Fibroblast of skin of back (primary cell): ENCODE measurements around the gene ZNF141. TPM values are rescaled to one million over a fixed set of nuclear protein-coding genes. Genes with fewer than 3 reads are reported as not detected.
"Not testable (repeated sequence)": the region's sequence is repeated elsewhere in the genome, so short reads cannot be mapped to it uniquely, and the experiment has no call there.

Source experiments
- DNase-seq: peaks from one replicate; pipeline ENCODE4 v3.0.0-alpha.2; 2013
- polyA plus RNA-seq, 2 experiments: library from polyadenylated mRNA; unstranded; fragments of 120-200 nt; gene quantifications; one replicate each; pipeline ENCODE4 v1.2.1, GENCODE V29; 2013; ENCODE audit not compliant: insufficient read length in 2 of 2

ZNF141 gene
- 2.6 TPM for polyA plus RNA-seq (2013, experiment 1 of 2; ENCODE audit: insufficient read length)
- 2.8 TPM for polyA plus RNA-seq (2013, experiment 2 of 2; ENCODE audit: insufficient read length)

GRCh38 chr4:337143-337931 lies at the start of gene ZNF141:
Gene ZNF141 (plus strand): TSS chr4:337814. CDS start chr4:337984, 170 bp downstream.
- DNase-seq = peak; percentile 98

GRCh38 chr4:288891-289290 lies 48.7 kb upstream of the ZNF141 start:
- DNase-seq = peak; percentile 3

GRCh38 chr4:294732-295131 lies 42.9 kb upstream of the ZNF141 start:
- DNase-seq = no peak

GRCh38 chr4:302381-302780 lies 35.2 kb upstream of the ZNF141 start:
- no peak for DNase-seq

- not testable (repeated sequence) for DNase-seq
These were observed 33.1 kb upstream of the ZNF141 start for GRCh38 chr4:304516-304915.

GRCh38 chr4:304969-305680 lies 32.5 kb upstream of the ZNF141 start, which contains the start of gene ZNF732:
Gene ZNF732 (minus strand): TSS chr4:305474. CDS start chr4:305310, 164 bp downstream.
- peak; percentile 78 for DNase-seq

- no peak for DNase-seq
These were observed 31.1 kb upstream of the ZNF141 start for GRCh38 chr4:306551-306961.

- no peak for DNase-seq
These were observed 27.8 kb upstream of the ZNF141 start for GRCh38 chr4:309807-310206.

GRCh38 chr4:314296-314903 lies 23.2 kb upstream of the ZNF141 start:
- no peak for DNase-seq

- DNase-seq = no peak
These were observed 8.9 kb upstream of the ZNF141 start for GRCh38 chr4:328729-329128.

- DNase-seq = no peak
These were observed 2.1 kb upstream of the ZNF141 start for GRCh38 chr4:335515-335914.

- DNase-seq = no peak
These were observed 1.3 kb upstream of the ZNF141 start for GRCh38 chr4:336099-336892.

- DNase-seq = no peak
These were observed 796 bp upstream of the ZNF141 start for GRCh38 chr4:336893-337142.

GRCh38 chr4:337932-338758 lies 531 bp downstream of the ZNF141 start:
- DNase-seq = no peak

- DNase-seq = no peak
These were observed 1.1 kb downstream of the ZNF141 start for GRCh38 chr4:338759-339097.

GRCh38 chr4:340011-340410 lies 2.4 kb downstream of the ZNF141 start:
- no peak for DNase-seq

GRCh38 chr4:373062-373839 lies 35.6 kb downstream of the ZNF141 start:
- no peak for DNase-seq

GRCh38 chr4:374298-375160 lies 36.9 kb downstream of the ZNF141 start:
- no peak for DNase-seq

- no peak for DNase-seq
These were observed 46.8 kb downstream of the ZNF141 start for GRCh38 chr4:384311-385010.
